ENCODE measurements around the gene CADM1.
A peak's percentile ranks its signal among the peaks of the same experiment; 100 is the strongest.

CADM1 gene

GRCh38 chr11:115439969-115440540, 64.2 kb downstream of the CADM1 start:
- DNase-seq, result no peak

GRCh38 chr11:115439385-115439784, 64.8 kb downstream of the CADM1 start:
- no peak for DNase-seq

GRCh38 chr11:115437902-115438575, 66.2 kb downstream of the CADM1 start:
- no peak for DNase-seq

GRCh38 chr11:115430345-115430744, 73.9 kb downstream of the CADM1 start:
- no peak for DNase-seq

- no peak for DNase-seq
Observed at GRCh38 chr11:115428306-115428705, 75.9 kb downstream of the CADM1 start.

GRCh38 chr11:115425816-115426215, 78.4 kb downstream of the CADM1 start:
- DNase-seq, result no peak

- no peak for DNase-seq
Observed at GRCh38 chr11:115425250-115425649, 79.0 kb downstream of the CADM1 start.

- no peak for DNase-seq
Observed at GRCh38 chr11:115423728-115424459, 80.3 kb downstream of the CADM1 start.

- no peak for DNase-seq
Observed at GRCh38 chr11:115421992-115422689, 82.1 kb downstream of the CADM1 start.

GRCh38 chr11:115421352-115421991, 82.7 kb downstream of the CADM1 start:
- no peak for DNase-seq

- DNase-seq, result no peak
Observed at GRCh38 chr11:115420505-115420904, 83.7 kb downstream of the CADM1 start.

- DNase-seq, result no peak
Observed at GRCh38 chr11:115418626-115419025, 85.6 kb downstream of the CADM1 start.

- no peak for DNase-seq
Observed at GRCh38 chr11:115418081-115418480, 86.1 kb downstream of the CADM1 start.

GRCh38 chr11:115411120-115411519, 93.1 kb downstream of the CADM1 start:
- DNase-seq, result no peak

- DNase-seq, result peak; percentile 73
Observed at GRCh38 chr11:115409691-115410220, 94.5 kb downstream of the CADM1 start.

GRCh38 chr11:115409116-115409670, 95.0 kb downstream of the CADM1 start:
- no peak for DNase-seq

- DNase-seq, result peak; percentile 90
Observed at GRCh38 chr11:115408036-115408921, 95.9 kb downstream of the CADM1 start.

GRCh38 chr11:115407496-115407895, 96.7 kb downstream of the CADM1 start:
- DNase-seq, result no peak

- no peak for DNase-seq
Observed at GRCh38 chr11:115406404-115406803, 97.8 kb downstream of the CADM1 start.

- no peak for DNase-seq
Observed at GRCh38 chr11:115398333-115399080, 105.7 kb downstream of the CADM1 start.

GRCh38 chr11:115396533-115396932, 107.7 kb downstream of the CADM1 start:
- DNase-seq, result peak; percentile 76

Measured in right hindlimb (tissue), 1 donor.